Prostate gland (tissue), 2 donors: ENCODE results near the gene LYPLA2. TPM values are rescaled to one million over a fixed set of nuclear protein-coding genes. Genes with fewer than 3 reads are reported as not detected.

Experiments used
- DNase-seq: peaks from one replicate; pipeline ENCODE4 v3.0.0-alpha.2; 2019; ENCODE audit warnings: low spot score
- H3K27ac ChIP-seq, 2 donors: fragments of 200-600 bp; sonication (generic); 2 replicates each; pipeline ENCODE4 v1.5.1; 2017 to 2019
- H3K27me3 ChIP-seq: fragments of 200-600 bp; sonication (generic); replicated peaks from 2 replicates; pipeline ENCODE4 v1.5.1; 2019; ENCODE audit not compliant: insufficient read depth
- H3K36me3 ChIP-seq, 2 donors: fragments of 200-600 bp; sonication (generic); 1 replicate in 1 of 2; 2 replicates in 1 of 2; pipeline versions ENCODE4 v1.5.1 to v1.8.1; 2017 to 2019
- H3K4me1 ChIP-seq: fragments of 200-600 bp; sonication (generic); replicated peaks from 2 replicates; pipeline ENCODE4 v1.5.1; 2019
- H3K4me3 ChIP-seq, 2 donors: fragments of 200-600 bp; sonication (generic); 2 replicates each; pipeline ENCODE4 v1.5.1; 2017 to 2019
- H3K9me3 ChIP-seq: fragments of 200-600 bp; sonication (generic); 2 replicates; pipeline ENCODE4 v1.5.1; 2017
- CTCF ChIP-seq, 4 experiments: fragments of 200-600 bp in 2 of 4; fragments of 450-650 bp in 2 of 4; sonication (generic) in 2 of 4; IDR thresholded peaks; 1 replicate in 3 of 4; 2 replicates in 1 of 4; pipeline ENCODE4 v1.5.1; 2016 to 2019; ENCODE audit warnings: antibody characterized with exemption in 4 of 4, mild to moderate bottlenecking in 2 of 4, moderate library complexity in 2 of 4
- POLR2A ChIP-seq: fragments of 450-650 bp; IDR thresholded peaks from one replicate; pipeline ENCODE4 v1.6.1; 2016; ENCODE audit warnings: antibody characterized with exemption, mild to moderate bottlenecking
- POLR2AphosphoS5 ChIP-seq: sonication (generic); formaldehyde crosslinking; IDR thresholded peaks from one replicate; pipeline ENCODE4 v1.6.1; 2017; ENCODE audit warnings: antibody characterized with exemption
- WGBS: methylation state at CpG from one replicate; pipeline ENCODE4 v1.1.5; 2018; 5-methylcytosine and 5-hydroxymethylcytosine counted together
- intact Hi-C: fragments of 100-400 bp; cut with DNase I; formaldehyde crosslinking; loops from one replicate; pipeline ENCODE4 v1.14.2; 2022
- total RNA-seq, 2 donors: library from RNA; depleted of rRNA; stranded (reverse); fragments of >200 nt; gene quantifications; one replicate each; pipeline ENCODE4 v1.1.0, GENCODE V29; 2016

Gene LYPLA2
- total RNA-seq, 2 donors from 2014 or later: 53.6 to 57.7 TPM

DNA sequence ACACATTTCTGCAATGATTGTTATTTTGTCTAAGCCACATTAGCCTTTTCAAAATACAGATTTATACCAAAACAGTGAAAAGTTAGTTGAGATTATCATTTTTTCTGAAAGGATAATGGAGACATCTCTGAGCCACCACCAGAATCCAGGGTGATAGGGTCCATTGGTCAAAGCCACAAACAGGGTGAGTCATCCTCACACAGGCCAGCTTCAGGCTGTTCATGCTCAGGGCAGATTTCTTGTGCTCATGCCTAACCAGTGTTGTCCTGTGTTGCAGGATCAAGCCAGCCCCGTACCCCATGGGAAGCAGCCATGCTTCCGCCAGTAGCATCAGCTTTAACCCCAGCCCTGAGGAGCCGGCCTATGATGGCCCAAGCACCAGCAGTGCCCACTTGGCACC is 34.3 kb upstream of the LYPLA2 start:
- Histone ChIP-seq H3K4me1 (no peaks in the 10 kb centered on the region), H3K27ac (no peak overlapping the region), H3K36me3 (peaks cover 20 to 48% of the 10 kb centered on the region in 2 donors), H3K9me3 (no peaks in the 10 kb centered on the region), H3K4me3 (no peak overlapping the region), H3K27me3 (no peaks in the 10 kb centered on the region)
- 85% methylated on average over 3 of the region's 3 CpGs for WGBS
- intact Hi-C loops: no loop called here
- TF ChIP-seq POLR2A: no peak
- TF ChIP-seq CTCF (IDR thresholded peaks at IDR 0.05): no peak
- no peak for TF ChIP-seq POLR2AphosphoS5
- DNase-seq: no peak

GRCh38 chr1:23757812-23758211 is 33.1 kb upstream of the LYPLA2 start:
- Histone ChIP-seq H3K27ac (no peak overlapping the region), H3K9me3 (no peaks in the 10 kb centered on the region), H3K27me3 (no peaks in the 10 kb centered on the region), H3K36me3 (peaks cover 15 to 38% of the 10 kb centered on the region in 2 donors), H3K4me3 (no peak overlapping the region), H3K4me1 (no peaks in the 10 kb centered on the region)
- intact Hi-C loops: no loop called here
- WGBS: 81% methylated on average over 1 of the region's 1 CpG
- no peak for DNase-seq
- TF ChIP-seq POLR2AphosphoS5: no peak
- TF ChIP-seq CTCF (IDR thresholded peaks at IDR 0.05): no peak

- intact Hi-C loops: no loop called here
Measured at GRCh38 chr1:23759277-23759676, 31.7 kb upstream of the LYPLA2 start.

GRCh38 chr1:23763041-23763577 is 27.8 kb upstream of the LYPLA2 start:
- no peak for TF ChIP-seq POLR2AphosphoS5
- no peak for TF ChIP-seq POLR2A
- TF ChIP-seq CTCF (IDR thresholded peaks at IDR 0.05): no peak
- Histone ChIP-seq H3K4me3 (no peak overlapping the region), H3K9me3 (no peaks in the 10 kb centered on the region), H3K27ac (no peak overlapping the region), H3K4me1 (no peaks in the 10 kb centered on the region), H3K36me3 (peaks cover 0 to 6% of the 10 kb centered on the region in 2 donors), H3K27me3 (no peaks in the 10 kb centered on the region)
- WGBS: 60% methylated on average over 7 of the region's 7 CpGs
- intact Hi-C loops: no loop called here
- DNase-seq: no peak

More at GRCh38 chr1:23759277-23759676, 31.7 kb upstream of the LYPLA2 start:
- Histone ChIP-seq H3K27me3 (no peaks in the 10 kb centered on the region), H3K9me3 (no peaks in the 10 kb centered on the region), H3K27ac (peak overlapping the region in 1 of 2 donors; percentile 29), H3K36me3 (peaks cover 15 to 25% of the 10 kb centered on the region in 2 donors), H3K4me1 (no peaks in the 10 kb centered on the region), H3K4me3 (no peak overlapping the region)
- no peak for TF ChIP-seq CTCF (IDR thresholded peaks at IDR 0.05)
- peak; percentile 67 for TF ChIP-seq POLR2AphosphoS5
- 20% methylated on average over 4 of the region's 4 CpGs for WGBS
- peak; percentile 46 for DNase-seq

GRCh38 chr1:23768733-23769132 is 22.2 kb upstream of the LYPLA2 start:
- TF ChIP-seq POLR2A (no peak), CTCF (IDR thresholded peaks at IDR 0.05) (no peak), POLR2AphosphoS5 (no peak)
- H3K27me3 ChIP-seq: no peaks in the 10 kb centered on the region
- H3K9me3 ChIP-seq: no peaks in the 10 kb centered on the region
- H3K27ac ChIP-seq: no peak overlapping the region
- H3K4me1 ChIP-seq: no peaks in the 10 kb centered on the region
- H3K4me3 ChIP-seq: no peak overlapping the region
- H3K36me3 ChIP-seq: no peaks in the 10 kb centered on the region
- intact Hi-C loops: no loop called here
- 89% methylated on average over 5 of the region's 5 CpGs for WGBS
- no peak for DNase-seq
